Ishikawa (cell line): Measurements from ENCODE around the gene PRCC.

Source experiments
- CEBPB ChIP-seq: IDR thresholded peaks from 2 replicates; pipeline ENCODE4 v1.6.1; 2012
- CREB1 ChIP-seq: IDR thresholded peaks from 2 replicates; pipeline ENCODE4 v1.6.1; 2012; ENCODE audit warnings: low read depth
- EGR1 ChIP-seq: IDR thresholded peaks from 2 replicates; pipeline ENCODE4 v1.6.1; 2012
- EP300 ChIP-seq: IDR thresholded peaks from 2 replicates; pipeline ENCODE4 v1.6.1; 2012; ENCODE audit warnings: borderline replicate concordance
- FOXM1 ChIP-seq: IDR thresholded peaks from 2 replicates; pipeline ENCODE4 v1.6.1; 2012; ENCODE audit warnings: low read depth, borderline replicate concordance
- MAX ChIP-seq: IDR thresholded peaks from 2 replicates; pipeline ENCODE4 v1.6.1; 2012
- NFIC ChIP-seq: IDR thresholded peaks from 2 replicates; pipeline ENCODE4 v1.6.1; 2012
- RAD21 ChIP-seq: IDR thresholded peaks from 2 replicates; pipeline ENCODE4 v1.6.1; 2012; ENCODE audit warnings: low read depth
- TAF1 ChIP-seq: IDR thresholded peaks from 2 replicates; pipeline ENCODE4 v1.6.1; 2012; ENCODE audit warnings: low read depth, mild to moderate bottlenecking
- TCF12 ChIP-seq: IDR thresholded peaks from 2 replicates; pipeline ENCODE4 v1.6.1; 2012; ENCODE audit warnings: low read depth
- TEAD4 ChIP-seq: IDR thresholded peaks from 2 replicates; pipeline ENCODE4 v1.6.1; 2012
- USF1 ChIP-seq: IDR thresholded peaks from 2 replicates; pipeline ENCODE4 v1.6.1; 2012
- YY1 ChIP-seq: IDR thresholded peaks from 2 replicates; pipeline ENCODE4 v1.6.1; 2012; ENCODE audit warnings: low read depth
- ZBTB7A ChIP-seq: IDR thresholded peaks from 2 replicates; pipeline ENCODE4 v1.6.1; 2012; ENCODE audit warnings: low read depth
- TF ChIP-seq, protein P1 (sequence below): IDR thresholded peaks from 2 replicates; pipeline ENCODE4 v1.6.1; 2012; ENCODE audit warnings: low read depth, mild to moderate bottlenecking

The PRCC gene

GRCh38 chr1:156781585-156782186 is 14.4 kb downstream of the PRCC start:
- TF ChIP-seq CREB1 (no peak), YY1 (no peak), ZBTB7A (no peak), NFIC (no peak), TAF1 (no peak), EGR1 (no peak), RAD21 (no peak), FOXM1 (no peak), CEBPB (no peak), EP300 (no peak), USF1 (no peak), TCF12 (no peak)
- TF ChIP-seq, protein P1, sequence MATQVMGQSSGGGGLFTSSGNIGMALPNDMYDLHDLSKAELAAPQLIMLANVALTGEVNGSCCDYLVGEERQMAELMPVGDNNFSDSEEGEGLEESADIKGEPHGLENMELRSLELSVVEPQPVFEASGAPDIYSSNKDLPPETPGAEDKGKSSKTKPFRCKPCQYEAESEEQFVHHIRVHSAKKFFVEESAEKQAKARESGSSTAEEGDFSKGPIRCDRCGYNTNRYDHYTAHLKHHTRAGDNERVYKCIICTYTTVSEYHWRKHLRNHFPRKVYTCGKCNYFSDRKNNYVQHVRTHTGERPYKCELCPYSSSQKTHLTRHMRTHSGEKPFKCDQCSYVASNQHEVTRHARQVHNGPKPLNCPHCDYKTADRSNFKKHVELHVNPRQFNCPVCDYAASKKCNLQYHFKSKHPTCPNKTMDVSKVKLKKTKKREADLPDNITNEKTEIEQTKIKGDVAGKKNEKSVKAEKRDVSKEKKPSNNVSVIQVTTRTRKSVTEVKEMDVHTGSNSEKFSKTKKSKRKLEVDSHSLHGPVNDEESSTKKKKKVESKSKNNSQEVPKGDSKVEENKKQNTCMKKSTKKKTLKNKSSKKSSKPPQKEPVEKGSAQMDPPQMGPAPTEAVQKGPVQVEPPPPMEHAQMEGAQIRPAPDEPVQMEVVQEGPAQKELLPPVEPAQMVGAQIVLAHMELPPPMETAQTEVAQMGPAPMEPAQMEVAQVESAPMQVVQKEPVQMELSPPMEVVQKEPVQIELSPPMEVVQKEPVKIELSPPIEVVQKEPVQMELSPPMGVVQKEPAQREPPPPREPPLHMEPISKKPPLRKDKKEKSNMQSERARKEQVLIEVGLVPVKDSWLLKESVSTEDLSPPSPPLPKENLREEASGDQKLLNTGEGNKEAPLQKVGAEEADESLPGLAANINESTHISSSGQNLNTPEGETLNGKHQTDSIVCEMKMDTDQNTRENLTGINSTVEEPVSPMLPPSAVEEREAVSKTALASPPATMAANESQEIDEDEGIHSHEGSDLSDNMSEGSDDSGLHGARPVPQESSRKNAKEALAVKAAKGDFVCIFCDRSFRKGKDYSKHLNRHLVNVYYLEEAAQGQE, result no peak

- TF ChIP-seq FOXM1 (no peak), RAD21 (no peak), CEBPB (no peak), ZBTB7A (no peak), EP300 (no peak)
- TF ChIP-seq, protein P1, result no peak
These were observed 18.1 kb downstream of the PRCC start for GRCh38 chr1:156785458-156785857.

- TF ChIP-seq FOXM1 (no peak), CREB1 (no peak), RAD21 (no peak), MAX (no peak), USF1 (no peak), ZBTB7A (no peak), EGR1 (no peak), TCF12 (no peak), EP300 (no peak), TAF1 (no peak), CEBPB (no peak), NFIC (no peak), YY1 (no peak), TEAD4 (no peak)
- TF ChIP-seq, protein P1, result no peak
These were observed 19.3 kb downstream of the PRCC start for GRCh38 chr1:156786640-156787039.

- no peak for TF ChIP-seq TAF1
- no peak for TF ChIP-seq MAX
- no peak for TF ChIP-seq TCF12
- no peak for TF ChIP-seq CREB1
- TF ChIP-seq EP300, result no peak
- TF ChIP-seq, protein P1, result no peak
- no peak for TF ChIP-seq NFIC
- no peak for TF ChIP-seq TEAD4
- no peak for TF ChIP-seq RAD21
- TF ChIP-seq EGR1, result no peak
- TF ChIP-seq FOXM1, result no peak
- no peak for TF ChIP-seq USF1
- TF ChIP-seq ZBTB7A, result no peak
- no peak for TF ChIP-seq YY1
These were observed 20.8 kb downstream of the PRCC start for GRCh38 chr1:156788136-156788535.
